Urinary bladder (tissue), 4 donors: ENCODE results near the gene OLA1. TPM values are rescaled to one million over a fixed set of nuclear protein-coding genes. Genes with fewer than 3 reads are reported as not detected.

Source experiments
- DNase-seq: peaks from one replicate; pipeline ENCODE4 v3.0.0-alpha.2; 2015; ENCODE audit errors: extremely low spot score
- H3K27ac ChIP-seq: one replicate; pipeline ENCODE4 v1.5.1; 2013; ENCODE audit warnings: low read depth, mild to moderate bottlenecking, moderate library complexity
- H3K36me3 ChIP-seq: one replicate; pipeline ENCODE4 v1.6.1; 2013; ENCODE audit warnings: mild to moderate bottlenecking, moderate library complexity; ENCODE audit not compliant: insufficient read depth
- H3K4me1 ChIP-seq: one replicate; pipeline ENCODE4 v1.6.1; 2013; ENCODE audit warnings: mild to moderate bottlenecking, moderate library complexity; ENCODE audit not compliant: insufficient read depth
- H3K4me3 ChIP-seq: one replicate; pipeline ENCODE4 v1.5.1; 2013; ENCODE audit warnings: low read depth, low read length
- WGBS: extraction: QIAGEN DNeasy Blood & Tissue Kit; methylation state at CpG from one replicate; pipeline ENCODE4 v1.1.7; 2013; 5-methylcytosine and 5-hydroxymethylcytosine counted together
- polyA plus RNA-seq: library from polyadenylated mRNA; stranded (reverse); fragments of 200-250 nt; gene quantifications from one replicate; pipeline ENCODE4 v1.2.3, GENCODE V29; 2013
- total RNA-seq: library from RNA; depleted of rRNA; stranded (reverse); fragments of >200 nt; gene quantifications from one replicate; pipeline ENCODE4 v1.2.3, GENCODE V29; 2014
- donor health status: healthy with polysubstance abuse.
- donor health status: healthy.

OLA1 gene
- total and polyA plus RNA-seq, 2 donors: 51.1 to 68.3 TPM

DNA sequence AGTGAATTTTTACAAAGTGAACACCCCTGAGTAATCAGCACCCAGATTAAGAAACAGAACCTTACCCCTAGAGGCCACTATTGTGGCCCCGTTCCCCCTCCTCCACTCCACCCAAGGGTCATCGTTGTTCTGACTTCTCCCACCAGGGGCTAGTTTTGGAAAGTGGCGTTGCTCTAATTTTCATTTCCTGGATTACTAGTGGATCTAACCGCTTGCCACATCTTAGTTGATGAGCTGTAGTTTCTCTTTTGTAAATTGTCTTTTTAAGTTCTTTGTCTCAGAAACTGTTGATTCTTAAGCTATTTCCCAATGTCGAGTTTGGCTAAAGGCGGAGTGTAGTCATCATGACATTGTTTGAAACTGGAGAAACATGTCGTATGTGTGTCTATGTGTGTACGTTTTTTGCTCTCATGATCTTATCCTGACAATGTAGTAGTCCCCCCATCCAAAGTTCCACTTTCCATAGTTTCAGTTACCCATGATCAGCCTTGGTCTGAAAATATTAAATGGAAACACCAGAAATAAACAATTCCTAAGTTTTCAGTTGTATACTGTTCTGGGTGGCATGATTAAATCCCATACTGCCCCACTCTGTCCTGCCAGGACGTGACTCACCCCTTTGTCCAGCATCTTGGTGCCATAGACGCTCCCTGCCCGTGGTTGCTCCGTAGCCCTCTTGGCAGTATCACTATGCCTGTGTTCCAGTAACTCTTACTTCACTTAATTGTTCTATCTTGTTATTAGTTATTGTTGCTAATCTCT lies 212.2 kb downstream of the OLA1 start:
- Histone ChIP-seq H3K4me3 (no peak overlapping the region), H3K27ac (no peak overlapping the region), H3K36me3 (no peaks in the 10 kb centered on the region), H3K4me1 (no peaks in the 10 kb centered on the region)
- WGBS: 76% methylated on average over 12 of the region's 12 CpGs
- no peak for DNase-seq

DNA sequence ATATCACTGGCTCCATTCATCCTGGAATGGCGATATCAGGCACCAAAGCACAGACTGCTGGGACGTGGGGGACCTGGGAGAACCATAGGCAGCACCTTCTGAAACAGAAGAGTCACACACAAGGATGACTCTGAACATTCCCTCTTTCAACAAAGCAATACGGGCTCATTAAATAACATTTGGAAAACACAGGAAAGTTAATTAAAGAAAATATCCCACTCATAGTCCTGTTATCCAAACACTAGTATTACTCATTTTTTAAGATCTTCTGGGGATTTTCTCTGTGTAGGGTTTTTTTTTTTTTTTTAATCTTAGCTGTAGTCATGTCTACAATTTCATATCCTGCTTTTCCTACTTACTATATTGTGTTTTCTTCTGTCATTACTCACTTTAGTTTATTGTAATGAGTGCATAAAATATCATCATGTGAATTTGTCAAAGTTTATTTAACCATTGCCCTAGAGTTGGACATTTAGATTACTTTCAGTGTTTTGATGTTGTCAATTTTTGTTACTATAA lies 213.2 kb downstream of the OLA1 start:
- no peak for DNase-seq
- H3K27ac ChIP-seq: no peak overlapping the region
- H3K36me3 ChIP-seq: no peaks in the 10 kb centered on the region
- WGBS: 79% methylated on average over 3 of the region's 3 CpGs
- no peaks in the 10 kb centered on the region for H3K4me1 ChIP-seq
- no peak overlapping the region for H3K4me3 ChIP-seq

GRCh38 chr2:174033163-174033550 lies 215.2 kb downstream of the OLA1 start:
- Histone ChIP-seq H3K4me1 (no peaks in the 10 kb centered on the region), H3K4me3 (no peak overlapping the region), H3K27ac (no peak overlapping the region), H3K36me3 (no peaks in the 10 kb centered on the region)
- DNase-seq: no peak
- WGBS: 97% methylated on average over 2 of the region's 2 CpGs

GRCh38 chr2:174031226-174031625 lies 217.1 kb downstream of the OLA1 start:
- no peak overlapping the region for H3K27ac ChIP-seq
- H3K4me1 ChIP-seq: no peaks in the 10 kb centered on the region
- H3K36me3 ChIP-seq: no peaks in the 10 kb centered on the region
- 59% methylated on average over 3 of the region's 3 CpGs for WGBS
- H3K4me3 ChIP-seq: no peak overlapping the region
- no peak for DNase-seq

- no peak overlapping the region for H3K4me3 ChIP-seq
Observed at GRCh38 chr2:174028935-174029334, 219.4 kb downstream of the OLA1 start.

GRCh38 chr2:174027956-174028355 lies 220.4 kb downstream of the OLA1 start:
- WGBS: 49% methylated on average over 3 of the region's 3 CpGs
- DNase-seq: no peak
- no peak overlapping the region for H3K27ac ChIP-seq
- H3K4me3 ChIP-seq: no peak overlapping the region
- H3K36me3 ChIP-seq: no peaks in the 10 kb centered on the region
- no peaks in the 10 kb centered on the region for H3K4me1 ChIP-seq

More at GRCh38 chr2:174028935-174029334, 219.4 kb downstream of the OLA1 start:
- Histone ChIP-seq H3K4me1 (no peaks in the 10 kb centered on the region), H3K27ac (no peak overlapping the region), H3K36me3 (no peaks in the 10 kb centered on the region)
- 78% methylated on average over 5 of the region's 5 CpGs for WGBS
- DNase-seq: no peak

DNA sequence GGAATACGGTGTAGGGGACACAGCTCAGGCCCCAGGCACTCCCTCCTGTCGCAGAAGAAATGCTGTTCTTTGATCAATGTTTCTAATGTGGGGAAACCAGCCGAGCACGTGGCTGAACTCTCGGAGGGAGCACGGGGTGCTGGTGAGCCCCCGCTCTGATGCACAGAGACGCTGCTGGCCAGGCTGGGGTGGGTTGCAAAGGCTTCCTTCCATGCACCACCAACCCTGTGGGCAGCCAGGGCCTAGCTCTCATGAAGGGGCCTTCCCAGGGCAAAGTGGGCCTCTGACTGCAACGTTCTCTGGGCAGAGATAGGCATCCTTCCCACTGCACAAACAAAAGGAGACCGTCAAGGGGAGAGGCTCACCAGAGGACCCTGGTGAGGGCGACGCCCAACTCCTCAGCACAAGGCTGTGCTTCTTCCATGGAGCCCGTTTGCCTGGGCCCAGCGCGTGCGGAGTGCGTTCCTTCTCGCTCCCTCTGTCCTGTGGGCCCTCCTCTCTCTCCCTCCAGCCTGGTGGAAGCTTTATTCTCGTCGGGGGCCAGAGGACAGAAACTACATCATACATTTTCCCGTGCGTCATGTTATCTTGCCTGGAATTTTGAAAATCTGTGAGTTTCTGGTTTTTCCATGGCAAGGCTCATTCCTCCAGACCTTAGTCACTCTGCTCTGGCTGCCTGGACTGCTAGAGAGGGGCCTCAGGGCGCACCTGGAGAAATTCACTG lies 222.0 kb downstream of the OLA1 start:
- no peaks in the 10 kb centered on the region for H3K36me3 ChIP-seq
- DNase-seq: no peak
- WGBS: 78% methylated on average over 23 of the region's 23 CpGs
- H3K27ac ChIP-seq: peak overlapping the region; percentile 80
- H3K4me3 ChIP-seq: no peak overlapping the region
- H3K4me1 ChIP-seq: no peaks in the 10 kb centered on the region

DNA sequence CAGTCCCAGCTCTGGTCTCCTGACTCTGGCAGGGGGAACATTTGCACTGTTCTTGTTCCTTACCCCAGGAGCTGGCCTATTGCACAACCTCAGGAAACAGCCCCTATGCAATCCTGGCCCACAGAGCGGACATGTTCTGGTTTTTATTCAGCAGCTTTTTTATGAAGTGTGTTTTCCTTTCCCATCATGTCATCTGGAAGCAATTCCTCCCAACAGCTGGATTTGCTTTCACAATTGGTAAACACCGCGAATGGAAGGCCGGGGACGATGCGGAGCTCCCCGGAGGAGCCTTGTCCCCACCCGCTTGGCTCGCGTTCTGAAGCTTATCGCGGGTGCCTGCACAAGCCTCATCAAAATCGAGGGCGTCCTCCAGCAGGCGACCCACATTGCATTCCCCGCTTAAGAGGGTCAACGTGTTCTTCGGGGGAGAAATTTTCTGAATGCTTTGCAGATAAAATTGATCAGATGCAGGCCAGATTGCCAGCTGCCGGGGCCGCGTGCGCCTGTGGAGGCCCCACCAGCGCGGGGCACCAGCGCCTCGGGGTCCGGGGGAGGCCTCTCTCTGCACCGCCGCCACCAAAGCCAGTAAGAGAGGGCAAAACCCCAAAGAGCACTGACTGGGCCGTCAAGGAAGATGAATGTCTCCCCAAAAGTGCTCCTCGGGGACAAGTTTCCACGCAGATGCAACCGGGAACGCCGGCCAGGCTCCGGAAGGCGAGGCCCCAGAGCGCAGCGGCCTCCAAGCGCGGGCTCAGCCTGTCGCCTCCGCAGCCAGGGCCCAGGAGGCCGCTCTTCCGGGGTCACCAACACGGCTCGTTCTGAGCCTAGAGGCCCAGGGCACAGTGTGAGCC lies 222.8 kb downstream of the OLA1 start:
- H3K36me3 ChIP-seq: no peaks in the 10 kb centered on the region
- peak; percentile 67 for DNase-seq
- 42% methylated on average over 47 of the region's 47 CpGs for WGBS
- H3K27ac ChIP-seq: peak overlapping the region; percentile 87
- H3K4me3 ChIP-seq: no peak overlapping the region
- no peaks in the 10 kb centered on the region for H3K4me1 ChIP-seq

GRCh38 chr2:174024524-174025270 lies 223.6 kb downstream of the OLA1 start:
- Histone ChIP-seq H3K4me1 (no peaks in the 10 kb centered on the region), H3K4me3 (no peak overlapping the region), H3K36me3 (no peaks in the 10 kb centered on the region), H3K27ac (peak overlapping the region; percentile 87)
- WGBS: 24% methylated on average over 14 of the region's 14 CpGs
- DNase-seq: peak; percentile 69

- peak; percentile 51 for DNase-seq
- H3K36me3 ChIP-seq: no peaks in the 10 kb centered on the region
- H3K4me3 ChIP-seq: no peak overlapping the region
- WGBS: 36% methylated on average over 18 of the region's 18 CpGs
- H3K4me1 ChIP-seq: no peaks in the 10 kb centered on the region
- peak overlapping the region; percentile 86 for H3K27ac ChIP-seq
Observed at GRCh38 chr2:174023591-174024523, 224.5 kb downstream of the OLA1 start.
